Liver (tissue), 3 donors: ENCODE results near the gene PHEX.

ENCODE experiments used
- CTCF ChIP-seq: fragments of 150-350 bp; IDR thresholded peaks from 2 replicates; pipeline ENCODE4 v1.5.1; 2017; ENCODE audit warnings: improper control_type of control experiment, low read depth, low read length; ENCODE audit not compliant: missing input control
- EGR1 ChIP-seq, 2 donors: IDR thresholded peaks; 2 replicates each; pipeline ENCODE4 v1.6.1; 2016 to 2018; ENCODE audit warnings: antibody characterized with exemption in 2 of 2, low read depth in 2 of 2
- FOXA1 ChIP-seq: IDR thresholded peaks from 2 replicates; pipeline ENCODE4 v1.6.1; 2016; ENCODE audit warnings: antibody characterized with exemption
- HNF4G ChIP-seq: IDR thresholded peaks from 2 replicates; pipeline ENCODE4 v1.6.1; 2016; ENCODE audit warnings: antibody characterized with exemption
- JUND ChIP-seq, 2 donors: IDR thresholded peaks; 2 replicates each; pipeline ENCODE4 v1.6.1; 2016; ENCODE audit warnings: antibody characterized with exemption in 2 of 2
- MAX ChIP-seq: IDR thresholded peaks from 2 replicates; pipeline ENCODE4 v1.6.1; 2016; ENCODE audit warnings: antibody characterized with exemption
- REST ChIP-seq: IDR thresholded peaks from 2 replicates; pipeline ENCODE4 v1.6.1; 2016; ENCODE audit warnings: antibody characterized with exemption, mild to moderate bottlenecking
- TAF1 ChIP-seq: conservative IDR thresholded peaks from 2 replicates; pipeline ENCODE4 v1.6.1; 2016; ENCODE audit warnings: antibody characterized with exemption, mild to moderate bottlenecking
- YY1 ChIP-seq: IDR thresholded peaks from 2 replicates; pipeline ENCODE4 v1.6.1; 2016; ENCODE audit warnings: antibody characterized with exemption, mild to moderate bottlenecking
- donor health status: healthy.
- donor health status: healthy.

- TF ChIP-seq CTCF (no peak), TAF1 (no peak), MAX (no peak), JUND (IDR thresholded peaks at IDR 0.05) (no peak), REST (no peak), EGR1 (IDR thresholded peaks at IDR 0.05; ENCODE audit: low read depth in 2 of 2) (no peak), HNF4G (no peak), YY1 (no peak), FOXA1 (no peak)
Observed at GRCh38 chrX:22134681-22135080, 102.6 kb downstream of the PHEX start.
